Fibroblast of pulmonary artery (primary cell): Measurements from ENCODE around the gene FOXO6.

Source experiments
- DNase-seq: peaks from one replicate; pipeline ENCODE4 v3.0.0-alpha.2; 2010; ENCODE audit warnings: low read depth
- H3K4me3 ChIP-seq: replicated peaks from 2 replicates; pipeline ENCODE4 v1.5.1; 2011; ENCODE audit warnings: low read depth, mild to moderate bottlenecking, control low read depth, low read length, moderate library complexity
- CTCF ChIP-seq: IDR thresholded peaks from 2 replicates; pipeline ENCODE4 v1.5.1; 2011; ENCODE audit warnings: mild to moderate bottlenecking, control low read depth, low read length, inconsistent platforms; ENCODE audit errors: missing control alignments

The FOXO6 gene

GRCh38 chr1:41420860-41421259, 59.6 kb downstream of the FOXO6 start:
- DNase-seq: no peak
- TF ChIP-seq CTCF: no peak
- H3K4me3 ChIP-seq: no peak overlapping the region

GRCh38 chr1:41422306-41422705, 61.1 kb downstream of the FOXO6 start:
- TF ChIP-seq CTCF: no peak
- H3K4me3 ChIP-seq: no peak overlapping the region
- no peak for DNase-seq

GRCh38 chr1:41423511-41424191, 62.4 kb downstream of the FOXO6 start:
- DNase-seq: no peak
- no peak overlapping the region for H3K4me3 ChIP-seq
- no peak for TF ChIP-seq CTCF

DNA sequence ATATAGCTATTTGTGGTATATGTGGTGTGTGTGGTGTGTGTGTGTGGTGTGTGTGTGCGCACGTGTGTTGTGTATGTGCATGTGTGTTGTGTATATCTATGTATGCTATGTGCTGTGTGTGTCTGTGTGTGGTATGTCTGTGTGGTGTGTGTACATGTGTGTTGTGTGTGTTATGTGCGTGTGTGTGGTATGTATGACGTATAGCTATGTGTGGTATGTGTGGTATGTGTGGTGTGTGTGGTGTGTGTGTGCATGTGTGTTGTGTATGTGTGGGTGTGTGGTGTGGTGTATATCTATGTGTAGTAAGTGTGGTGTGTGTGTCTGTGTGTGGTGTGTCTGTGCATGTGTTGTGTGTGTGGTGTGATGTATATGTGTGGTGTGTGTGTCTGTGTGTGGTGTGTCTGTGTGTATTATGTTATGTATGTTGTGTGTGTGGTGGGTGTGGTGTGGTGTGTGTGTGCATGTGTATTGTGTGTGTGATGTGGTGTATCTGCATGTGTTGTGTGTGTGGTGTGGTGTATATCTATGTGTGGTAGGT, 63.4 kb downstream of the FOXO6 start:
- no peak for DNase-seq
- TF ChIP-seq CTCF: no peak
- no peak overlapping the region for H3K4me3 ChIP-seq

GRCh38 chr1:41425369-41425768, 64.1 kb downstream of the FOXO6 start:
- H3K4me3 ChIP-seq: no peak overlapping the region
- DNase-seq: no peak
- TF ChIP-seq CTCF: no peak

- no peak for TF ChIP-seq CTCF
- H3K4me3 ChIP-seq: no peak overlapping the region
- DNase-seq: no peak
Observed at GRCh38 chr1:41426201-41426890, 65.1 kb downstream of the FOXO6 start.
